ENCODE results near the gene AMN1. TPM values are rescaled to one million over a fixed set of nuclear protein-coding genes. Genes with fewer than 3 reads are reported as not detected.
"Not testable (repeated sequence)": the region's sequence is repeated elsewhere in the genome, so short reads cannot be mapped to it uniquely, and the experiment has no call there.

Gene AMN1
- total RNA-seq, 1 experiment from 2014 or later = 14.8 TPM

DNA sequence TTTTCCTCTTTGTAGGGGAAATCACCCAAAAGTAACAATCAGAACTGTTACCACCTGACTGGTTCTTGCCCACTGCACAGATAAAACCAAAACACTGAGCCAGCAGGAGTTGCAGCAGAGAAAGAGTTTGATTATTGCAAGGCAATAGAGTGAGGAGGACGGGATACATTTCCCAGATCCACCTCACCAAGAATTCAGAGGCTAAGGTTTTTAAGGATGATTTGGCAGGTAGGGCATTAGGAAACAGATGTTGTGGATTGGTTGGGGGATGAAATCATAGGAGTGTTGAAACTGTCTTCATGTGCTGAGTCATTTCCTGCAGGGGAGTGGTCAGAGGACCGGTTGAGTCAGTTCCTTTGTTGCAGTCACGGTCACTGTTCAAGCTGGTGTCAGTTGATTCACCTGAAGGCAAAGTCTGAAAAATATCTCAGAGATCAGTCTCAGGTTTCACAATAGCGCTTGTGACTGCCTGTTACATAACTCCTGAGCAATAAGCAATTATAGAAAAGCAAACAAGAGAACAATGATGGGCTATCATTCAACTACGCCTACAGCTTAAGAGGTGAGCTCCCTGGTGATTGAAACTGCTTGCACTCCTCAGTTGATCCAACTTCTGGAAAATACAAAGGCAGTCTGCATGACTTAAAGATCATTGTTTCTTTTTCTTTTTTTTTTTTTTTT lies 20.3 kb upstream of the AMN1 start:
- Histone ChIP-seq H3K36me3 (no peaks in the 10 kb centered on the region), H3K9me3 (replicated peaks) (0 out of 2 replicates have a peak, but pooled peaks cover 2% of the 10 kb centered on the region), H3K4me1 (replicated peaks) (peaks cover 43% of the 10 kb centered on the region), H3K27ac (peak overlapping the region; percentile 77), H3K4me3 (no peak overlapping the region), H3K27me3 (replicated peaks) (no peaks in the 10 kb centered on the region)
- peak; percentile 82 to 87 for DNase-seq (ENCODE audit: low read depth in 1 of 2, low spot score in 2 of 2)

DNA sequence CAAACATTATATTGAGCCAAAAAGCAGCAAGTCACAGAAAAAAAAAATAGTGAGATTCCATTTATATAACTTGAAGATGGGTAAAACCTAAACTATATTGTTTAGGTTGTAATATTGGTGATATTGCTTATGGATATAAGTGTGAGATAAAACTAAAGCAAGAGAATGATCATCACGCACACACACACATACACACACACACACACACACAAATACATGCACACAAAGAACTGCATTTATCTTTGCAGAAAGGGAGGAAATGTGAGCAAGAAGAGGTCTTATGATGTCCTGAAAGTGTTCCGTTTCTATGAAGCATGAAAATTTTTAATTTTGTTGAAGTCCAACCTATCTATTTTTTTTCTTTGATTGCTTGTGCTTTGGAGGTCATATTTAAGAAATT lies 16.4 kb upstream of the AMN1 start:
- Histone ChIP-seq H3K36me3 (no peaks in the 10 kb centered on the region), H3K9me3 (replicated peaks) (0 out of 2 replicates have a peak, but pooled peaks cover 2% of the 10 kb centered on the region), H3K4me3 (no peak overlapping the region), H3K27ac (no peak overlapping the region), H3K4me1 (replicated peaks) (peaks cover 29% of the 10 kb centered on the region), H3K27me3 (replicated peaks) (no peaks in the 10 kb centered on the region)
- DNase-seq (ENCODE audit: low read depth in 1 of 2, low spot score in 2 of 2) = no peak

DNA sequence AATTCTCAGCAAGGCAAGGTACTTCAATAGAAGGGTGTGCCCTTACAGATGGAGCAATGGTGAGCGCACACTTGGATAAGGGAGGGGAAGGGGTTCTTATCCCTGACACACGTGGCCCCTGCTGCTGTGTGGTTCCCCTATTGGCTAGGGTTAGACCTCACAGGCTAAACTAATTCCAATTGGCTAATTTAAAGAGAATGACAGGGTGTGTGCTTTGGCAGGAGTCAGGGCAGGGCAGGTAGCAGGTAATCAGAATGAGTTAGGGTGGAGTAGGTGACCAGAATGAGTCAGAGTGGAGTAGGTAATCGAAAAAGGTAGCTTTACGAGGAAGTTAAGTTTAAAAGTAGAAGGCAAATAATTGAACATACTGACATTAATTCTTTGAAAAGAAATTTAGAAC lies 15.5 kb upstream of the AMN1 start:
- not testable (repeated sequence) for DNase-seq (ENCODE audit: low read depth in 1 of 2, low spot score in 2 of 2); H3K9me3 ChIP-seq (replicated peaks); H3K27me3 ChIP-seq (replicated peaks); H3K4me3 ChIP-seq; H3K36me3 ChIP-seq; H3K27ac ChIP-seq
- H3K4me1 ChIP-seq (replicated peaks) = peaks cover 20% of the 10 kb centered on the region

DNA sequence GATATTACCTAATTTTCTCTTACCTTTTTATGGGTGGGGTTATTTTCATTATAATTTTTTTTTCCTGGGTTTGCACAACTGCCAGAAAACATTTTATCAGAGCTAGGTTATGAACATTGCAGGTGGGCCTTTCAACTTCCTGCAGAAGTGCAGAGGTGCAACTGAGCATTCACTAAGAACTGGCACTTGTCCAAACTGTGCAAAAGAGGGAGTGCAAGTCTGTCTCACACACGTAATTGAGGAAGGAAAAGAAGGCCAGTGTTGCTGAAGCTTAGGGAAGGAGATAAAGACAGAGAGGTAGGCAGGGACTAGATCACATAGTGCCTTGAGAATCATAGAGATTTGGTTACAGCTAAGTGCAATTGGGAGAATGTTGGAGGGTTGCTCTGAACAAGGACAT lies 14.1 kb upstream of the AMN1 start:
- H3K4me1 ChIP-seq (replicated peaks) = peaks cover 11% of the 10 kb centered on the region
- no peaks in the 10 kb centered on the region for H3K9me3 ChIP-seq (replicated peaks)
- H3K27ac ChIP-seq = no peak overlapping the region
- DNase-seq (ENCODE audit: low read depth in 1 of 2, low spot score in 2 of 2) = no peak
- no peaks in the 10 kb centered on the region for H3K36me3 ChIP-seq
- no peaks in the 10 kb centered on the region for H3K27me3 ChIP-seq (replicated peaks)
- H3K4me3 ChIP-seq = no peak overlapping the region

DNA sequence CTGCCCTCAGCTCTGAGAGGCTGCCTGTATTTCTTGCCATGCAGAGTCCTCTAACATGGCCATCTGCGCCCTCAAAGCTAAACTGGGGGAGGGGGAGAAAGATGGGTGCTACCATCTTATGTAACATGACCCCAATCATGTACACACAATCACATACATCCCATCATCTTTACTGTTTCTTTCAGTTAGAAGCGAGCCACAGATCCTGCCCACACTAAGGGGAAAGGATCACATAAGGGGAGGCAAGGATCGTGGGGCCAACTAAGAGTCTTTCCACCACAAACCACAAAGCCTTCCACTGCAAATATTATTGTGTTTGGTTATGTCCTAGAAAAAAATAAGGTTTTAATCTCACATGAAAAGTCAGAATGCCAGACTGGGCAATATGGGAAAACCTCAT lies 11.8 kb upstream of the AMN1 start:
- peaks cover 4% of the 10 kb centered on the region; the same call in 1 of the 2 replicates for H3K4me1 ChIP-seq (replicated peaks)
- H3K9me3 ChIP-seq (replicated peaks) = no peaks in the 10 kb centered on the region
- H3K4me3 ChIP-seq = no peak overlapping the region
- H3K27me3 ChIP-seq (replicated peaks) = no peaks in the 10 kb centered on the region
- no peak overlapping the region for H3K27ac ChIP-seq
- H3K36me3 ChIP-seq = no peaks in the 10 kb centered on the region
- DNase-seq (ENCODE audit: low read depth in 1 of 2, low spot score in 2 of 2) = no peak

DNA sequence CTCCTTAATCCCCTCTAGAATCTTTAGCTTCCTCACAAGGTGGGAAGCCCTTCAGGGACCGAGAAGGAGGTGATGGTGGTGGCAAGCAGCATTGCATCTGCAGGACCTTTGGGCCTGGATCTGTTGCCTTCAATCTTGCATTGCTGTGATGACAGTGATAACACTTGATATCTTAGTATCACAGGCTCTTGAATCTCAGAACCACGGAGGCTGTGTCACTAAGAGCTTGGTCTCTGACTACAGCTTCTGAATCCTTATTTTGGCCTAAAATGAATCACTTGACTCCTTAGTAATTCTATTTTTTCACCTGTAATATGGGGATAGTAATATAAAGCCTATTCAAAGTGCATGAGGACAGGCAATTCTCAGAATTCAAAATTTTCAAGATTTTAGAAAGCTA lies 8.9 kb upstream of the AMN1 start:
- H3K36me3 ChIP-seq = no peaks in the 10 kb centered on the region
- H3K4me3 ChIP-seq = no peak overlapping the region
- no peak for DNase-seq (ENCODE audit: low read depth in 1 of 2, low spot score in 2 of 2)

DNA sequence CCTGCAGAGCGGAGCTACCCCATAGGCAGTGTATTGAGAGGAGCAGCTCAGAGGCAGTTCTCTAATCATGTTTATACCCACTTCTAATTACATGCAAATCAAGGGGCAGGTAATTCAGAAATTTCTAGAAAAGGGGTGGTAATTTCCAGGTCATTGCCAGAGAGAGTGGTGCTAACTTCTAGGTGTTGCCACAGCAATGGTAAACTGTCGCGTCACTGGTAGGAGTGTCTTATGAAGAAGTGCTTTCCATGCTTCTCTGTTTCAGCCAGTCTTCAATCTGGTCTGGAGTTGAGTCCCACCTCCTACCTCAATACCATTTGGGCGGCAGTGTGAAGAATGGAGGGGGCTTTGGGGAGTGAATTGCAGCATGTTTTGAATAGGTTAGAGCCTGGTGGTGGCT lies 8.5 kb upstream of the AMN1 start:
- H3K36me3 ChIP-seq = no peaks in the 10 kb centered on the region
- no peak for DNase-seq (ENCODE audit: low read depth in 1 of 2, low spot score in 2 of 2)
- peaks cover 24% of the 10 kb centered on the region for H3K4me1 ChIP-seq (replicated peaks)
- H3K27me3 ChIP-seq (replicated peaks) = no peaks in the 10 kb centered on the region
- no peak overlapping the region for H3K4me3 ChIP-seq
- no peaks in the 10 kb centered on the region for H3K9me3 ChIP-seq (replicated peaks)
- H3K27ac ChIP-seq = no peak overlapping the region

More for the DNA sequence above, 8.9 kb upstream of the AMN1 start:
- Histone ChIP-seq H3K4me1 (replicated peaks) (peaks cover 20% of the 10 kb centered on the region), H3K27ac (no peak overlapping the region), H3K9me3 (replicated peaks) (no peaks in the 10 kb centered on the region), H3K27me3 (replicated peaks) (no peaks in the 10 kb centered on the region)

DNA sequence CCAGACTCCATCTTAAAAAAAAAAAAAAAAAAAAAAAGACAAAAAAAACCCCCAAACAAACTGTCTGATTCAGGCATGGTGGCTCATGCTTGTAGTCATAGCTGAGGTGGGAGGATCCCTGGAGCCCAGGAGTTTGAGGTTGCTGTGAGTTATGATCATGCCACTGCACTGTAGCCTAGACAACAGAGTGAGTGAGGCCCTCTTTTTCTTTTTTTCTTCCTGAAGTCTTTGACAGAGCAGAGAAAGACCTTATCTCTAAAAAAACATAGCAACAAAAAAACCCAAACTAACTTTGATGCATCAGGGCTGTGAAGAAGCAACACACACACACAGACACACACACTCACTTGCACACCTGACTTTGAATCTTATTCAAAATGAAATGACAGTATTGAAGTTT lies 7.7 kb upstream of the AMN1 start:
- H3K36me3 ChIP-seq = no peaks in the 10 kb centered on the region
- no peaks in the 10 kb centered on the region for H3K9me3 ChIP-seq (replicated peaks)
- no peak overlapping the region for H3K27ac ChIP-seq
- H3K4me1 ChIP-seq (replicated peaks) = peaks cover 33% of the 10 kb centered on the region
- H3K4me3 ChIP-seq = no peak overlapping the region
- DNase-seq (ENCODE audit: low read depth in 1 of 2, low spot score in 2 of 2) = peak in 1 of 2 experiments; percentile 68
- no peaks in the 10 kb centered on the region for H3K27me3 ChIP-seq (replicated peaks)

DNA sequence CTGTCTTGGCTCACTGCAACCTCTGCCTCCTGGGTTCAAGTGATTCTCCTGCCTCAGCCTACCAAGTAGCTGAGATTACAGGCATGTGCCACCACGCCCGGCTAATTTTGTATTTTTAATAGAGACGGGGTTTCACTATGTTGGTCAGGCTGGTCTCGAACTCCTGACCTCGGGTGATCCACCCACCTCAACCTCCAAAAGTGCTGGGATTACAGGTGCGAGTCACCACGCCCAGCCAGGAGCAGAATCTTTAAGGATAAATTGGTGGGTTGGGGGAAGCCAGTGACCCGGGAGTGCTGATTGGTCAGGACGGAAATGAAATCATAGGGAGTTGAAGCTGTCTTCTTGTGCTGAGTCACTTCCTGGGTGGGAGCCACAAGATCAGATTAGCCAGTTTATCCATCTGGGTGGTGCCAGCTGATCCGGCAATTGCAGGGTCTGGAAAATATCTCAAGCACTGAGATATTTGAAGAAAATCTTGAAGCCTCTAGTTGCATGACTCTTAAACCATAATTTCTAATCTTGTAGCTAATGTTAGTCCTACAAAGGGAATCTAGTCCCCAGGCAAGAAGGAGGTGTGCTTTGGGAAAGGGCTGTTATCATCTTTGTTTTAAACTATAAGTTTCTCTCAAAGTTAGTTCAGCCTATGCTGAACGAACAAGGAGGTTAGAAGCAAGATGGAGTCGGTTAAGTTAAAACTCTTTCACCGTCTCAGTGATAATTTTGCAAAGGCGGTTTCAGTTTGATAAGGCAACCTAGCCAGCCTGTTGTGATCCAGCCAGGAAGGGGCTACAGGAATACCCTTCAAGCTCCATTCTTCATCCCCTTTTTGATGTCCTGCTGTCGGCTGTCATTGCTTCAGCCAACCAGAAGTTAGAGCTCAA lies 5.0 kb upstream of the AMN1 start:
- H3K36me3 ChIP-seq; H3K9me3 ChIP-seq (replicated peaks); H3K27me3 ChIP-seq (replicated peaks); H3K4me3 ChIP-seq: not testable (repeated sequence)
- Histone ChIP-seq H3K4me1 (replicated peaks) (peaks cover 50% of the 10 kb centered on the region), H3K27ac (peak overlapping the region; percentile 92)
- peak; percentile 66 to 81 for DNase-seq (ENCODE audit: low read depth in 1 of 2, low spot score in 2 of 2)

DNA sequence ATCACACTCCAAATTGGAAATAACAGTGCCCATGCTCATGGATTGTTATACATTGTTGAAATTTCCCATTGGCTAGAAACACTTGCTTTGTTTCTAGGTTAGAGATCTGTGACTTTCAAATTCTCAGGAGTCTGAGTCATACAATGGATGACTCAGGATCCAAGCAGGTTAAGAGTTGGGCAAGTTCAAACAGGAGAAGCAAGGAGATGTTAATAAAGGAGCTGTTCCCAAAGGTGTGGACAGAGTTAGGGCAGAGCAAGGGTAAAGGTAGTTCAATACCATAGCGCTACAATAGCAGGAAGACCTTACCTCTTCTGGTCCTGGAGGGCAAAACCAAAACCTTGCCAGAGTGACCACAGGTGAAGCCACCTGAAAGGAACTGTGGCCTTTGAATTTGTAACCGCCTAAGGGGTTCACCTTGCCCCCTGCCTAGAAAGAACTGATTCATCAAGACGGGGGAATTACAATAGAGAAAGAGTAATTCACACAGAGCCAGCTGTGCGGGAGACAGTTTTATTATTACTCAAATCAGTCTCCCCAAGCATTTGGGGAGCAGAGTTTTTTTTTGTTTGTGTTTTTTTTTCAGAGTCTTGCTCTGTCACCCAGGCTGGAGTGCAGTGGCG lies 4.2 kb upstream of the AMN1 start:
- Histone ChIP-seq H3K27me3 (replicated peaks) (no peaks in the 10 kb centered on the region), H3K9me3 (replicated peaks) (no peaks in the 10 kb centered on the region), H3K36me3 (no peaks in the 10 kb centered on the region), H3K4me1 (replicated peaks) (peaks cover 51% of the 10 kb centered on the region), H3K27ac (peak overlapping the region; percentile 92), H3K4me3 (no peak overlapping the region)
- peak; percentile 53 to 84 for DNase-seq (ENCODE audit: low read depth in 1 of 2, low spot score in 2 of 2)

DNA sequence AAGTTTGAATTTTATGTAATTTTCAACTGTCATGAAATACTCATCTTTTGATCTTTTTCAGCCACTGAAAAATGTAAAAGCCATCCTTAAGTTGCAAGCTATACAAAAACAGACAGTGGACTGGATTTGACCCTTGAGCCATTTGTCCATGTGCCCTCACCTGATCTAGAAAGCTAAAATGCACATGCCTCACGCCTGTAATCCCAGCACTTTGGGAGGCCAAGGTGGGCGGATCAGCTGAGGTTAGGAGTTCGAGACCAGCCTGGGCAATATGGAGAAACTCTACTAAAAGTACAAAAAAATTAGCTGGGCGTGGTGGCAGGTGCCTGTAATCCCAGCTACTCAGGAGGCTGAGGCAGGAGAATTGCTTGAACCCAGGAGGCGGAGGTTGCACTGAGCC lies 2.4 kb upstream of the AMN1 start:
- H3K36me3 ChIP-seq; DNase-seq (ENCODE audit: low read depth in 1 of 2, low spot score in 2 of 2); H3K9me3 ChIP-seq (replicated peaks); H3K4me3 ChIP-seq; H3K27me3 ChIP-seq (replicated peaks): not testable (repeated sequence)
- Histone ChIP-seq H3K27ac (peak overlapping the region; percentile 92), H3K4me1 (replicated peaks) (peaks cover 51% of the 10 kb centered on the region)

DNA sequence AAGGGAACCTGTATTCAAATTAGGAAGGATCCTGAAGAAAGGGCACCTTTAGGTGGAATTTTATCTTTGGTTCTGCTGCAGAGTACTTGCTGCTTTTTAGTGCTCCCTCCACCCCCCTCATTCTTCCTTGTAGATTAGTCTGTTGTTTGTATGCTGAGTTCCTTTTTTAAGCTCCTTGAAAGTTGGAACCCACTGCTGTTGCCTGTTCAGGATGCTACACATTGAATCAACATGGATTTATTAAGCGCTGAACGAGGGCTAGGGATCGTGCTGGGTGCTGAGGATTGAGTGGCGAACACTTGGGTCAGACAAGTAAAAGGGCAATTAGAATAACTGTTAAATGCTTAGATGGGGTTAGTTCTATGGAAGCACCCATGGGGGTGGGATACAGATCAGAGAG lies 884 bp upstream of the AMN1 start:
- Histone ChIP-seq H3K27ac (peak overlapping the region; percentile 84), H3K4me3 (peak overlapping the region; percentile 49)
- DNase-seq (ENCODE audit: low read depth in 1 of 2, low spot score in 2 of 2) = no peak

GRCh38 chr12:31728289-31728916 lies 418 bp downstream of the AMN1 start:
- peak in 1 of 2 experiments; percentile 69 for DNase-seq (ENCODE audit: low read depth in 1 of 2, low spot score in 2 of 2)
- H3K27me3 ChIP-seq (replicated peaks) = no peaks in the 10 kb centered on the region
- peak overlapping the region; percentile 84 for H3K27ac ChIP-seq
- H3K4me1 ChIP-seq (replicated peaks) = peaks cover 41% of the 10 kb centered on the region
- no peaks in the 10 kb centered on the region for H3K9me3 ChIP-seq (replicated peaks)
- H3K4me3 ChIP-seq = peak overlapping the region; percentile 49
- H3K36me3 ChIP-seq = no peaks in the 10 kb centered on the region

More for the DNA sequence above, 884 bp upstream of the AMN1 start:
- no peaks in the 10 kb centered on the region for H3K27me3 ChIP-seq (replicated peaks)
- no peaks in the 10 kb centered on the region for H3K9me3 ChIP-seq (replicated peaks)
- peaks cover 51% of the 10 kb centered on the region for H3K4me1 ChIP-seq (replicated peaks)
- H3K36me3 ChIP-seq = no peaks in the 10 kb centered on the region

Measured in SJSA1 (cell line).